IgD-negative memory B cell (primary cell): ENCODE results near the gene ZNF714. TPM values are rescaled to one million over a fixed set of nuclear protein-coding genes. Genes with fewer than 3 reads are reported as not detected.
A peak's percentile ranks its signal among the peaks of the same experiment; 100 is the strongest.

Experiments
- H3K27ac Mint-ChIP-seq, 3 donors: one replicate each; pipeline ENCODE4 v1.8.0; 2020 to 2022; ENCODE audit warnings: mild to moderate bottlenecking in 3 of 3, mixed read lengths in 3 of 3, moderate library complexity in 1 of 3
- H3K27me3 Mint-ChIP-seq: one replicate; pipeline ENCODE4 v1.8.0; 2021; ENCODE audit warnings: mixed read lengths
- H3K36me3 Mint-ChIP-seq: one replicate; pipeline ENCODE4 v1.8.0; 2020; ENCODE audit warnings: mild to moderate bottlenecking, mixed read lengths
- H3K4me1 Mint-ChIP-seq, 3 donors: one replicate each; pipeline ENCODE4 v1.8.0; 2020 to 2022; ENCODE audit warnings: mixed read lengths in 3 of 3, mild to moderate bottlenecking in 1 of 3
- H3K4me3 Mint-ChIP-seq, 4 donors: one replicate each; pipeline ENCODE4 v1.8.0; 2020 to 2022; ENCODE audit warnings: mild to moderate bottlenecking in 4 of 4, mixed read lengths in 4 of 4, moderate library complexity in 3 of 4
- H3K9me3 Mint-ChIP-seq, 3 donors: one replicate each; pipeline ENCODE4 v1.8.0; 2020 to 2021; ENCODE audit warnings: mixed read lengths in 3 of 3, mild to moderate bottlenecking in 1 of 3
- polyA plus RNA-seq: library from polyadenylated mRNA; unstranded; fragments of 300-500 nt; fragmentation: Illumina TruSeq; gene quantifications from one replicate; pipeline ENCODE4 v1.2.3, GENCODE V29; 2021

Gene ZNF714
- polyA plus RNA-seq, 1 donor from 2014 or later, result 10.2 TPM

DNA sequence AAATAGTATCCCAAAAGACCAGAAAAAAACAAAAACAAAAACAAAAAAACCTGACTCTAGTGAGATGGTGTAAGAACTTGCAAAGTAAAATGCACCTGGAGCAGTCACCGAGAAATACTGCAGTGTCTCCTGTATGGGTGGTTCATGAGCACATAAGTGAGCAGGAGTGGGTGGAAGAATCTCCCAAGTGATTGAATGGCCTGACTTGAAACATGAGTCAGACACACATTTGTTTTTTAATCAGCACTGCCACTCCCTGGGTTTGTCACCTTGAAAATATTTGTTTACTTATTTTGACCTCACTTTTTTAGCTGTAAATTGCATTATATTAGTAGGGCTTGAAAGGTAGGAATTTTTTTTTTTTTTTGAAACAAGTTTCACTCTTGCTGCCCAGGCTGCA lies 61.9 kb downstream of the ZNF714 start:
- H3K36me3 Mint-ChIP-seq, result peaks cover 16% of the 10 kb centered on the region

GRCh38 chr19:21147540-21147939 lies 65.5 kb downstream of the ZNF714 start:
- Mint-ChIP-seq H3K27ac (no peak overlapping the region), H3K4me1 (peaks cover 12 to 26% (median 22%) of the 10 kb centered on the region in 3 donors)

More for the DNA sequence above, 61.9 kb downstream of the ZNF714 start:
- Mint-ChIP-seq H3K9me3 (no peaks in the 10 kb centered on the region), H3K27ac (no peak overlapping the region), H3K4me3 (peak overlapping the region; percentile 17 to 85 (median 38)), H3K4me1 (peaks cover 19 to 31% (median 28%) of the 10 kb centered on the region in 3 donors), H3K27me3 (no peaks in the 10 kb centered on the region)

GRCh38 chr19:21148681-21149080 lies 66.7 kb downstream of the ZNF714 start:
- Mint-ChIP-seq H3K9me3 (no peaks in the 10 kb centered on the region), H3K4me3 (no peak overlapping the region), H3K27me3 (no peaks in the 10 kb centered on the region), H3K4me1 (peaks cover 7 to 24% (median 14%) of the 10 kb centered on the region in 3 donors), H3K36me3 (peaks cover 33% of the 10 kb centered on the region), H3K27ac (no peak overlapping the region)

More at GRCh38 chr19:21147540-21147939, 65.5 kb downstream of the ZNF714 start:
- Mint-ChIP-seq H3K9me3 (no peaks in the 10 kb centered on the region), H3K36me3 (peaks cover 28% of the 10 kb centered on the region), H3K4me3 (peak overlapping the region in 1 of 4 donors; percentile 69), H3K27me3 (no peaks in the 10 kb centered on the region)

DNA sequence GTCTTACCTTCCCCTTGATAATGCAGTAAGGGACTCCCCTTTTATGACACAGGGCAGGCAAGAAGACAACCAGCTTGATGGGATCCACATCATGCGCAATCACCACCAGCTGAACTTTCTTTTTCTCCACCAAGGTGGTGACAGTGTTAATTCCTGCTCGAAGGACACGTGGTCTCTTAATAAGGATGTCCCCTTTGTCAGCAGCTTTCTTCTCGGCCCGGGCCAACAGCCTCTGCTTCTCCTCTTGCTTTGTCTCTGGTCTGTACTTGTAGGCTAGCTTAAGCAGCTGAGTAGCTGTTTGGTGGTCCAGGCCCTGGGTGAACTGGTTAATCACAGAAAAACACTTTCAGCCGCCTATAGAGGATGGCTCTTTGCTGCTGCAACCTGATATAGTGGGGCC lies 67.9 kb downstream of the ZNF714 start:
- no peaks in the 10 kb centered on the region for H3K27me3 Mint-ChIP-seq
- H3K27ac Mint-ChIP-seq, result no peak overlapping the region
- peaks cover 5 to 20% (median 13%) of the 10 kb centered on the region in 3 donors for H3K4me1 Mint-ChIP-seq
- no peak overlapping the region for H3K4me3 Mint-ChIP-seq
- no peaks in the 10 kb centered on the region for H3K9me3 Mint-ChIP-seq
- peaks cover 29% of the 10 kb centered on the region for H3K36me3 Mint-ChIP-seq

GRCh38 chr19:21151460-21151859 lies 69.5 kb downstream of the ZNF714 start:
- H3K4me3 Mint-ChIP-seq, result no peak overlapping the region
- peaks cover 11 to 17% (median 12%) of the 10 kb centered on the region in 3 donors for H3K4me1 Mint-ChIP-seq
- H3K36me3 Mint-ChIP-seq, result peaks cover 31% of the 10 kb centered on the region
- H3K9me3 Mint-ChIP-seq, result peaks cover 0 to 11% (median 0%) of the 10 kb centered on the region in 3 donors
- H3K27ac Mint-ChIP-seq, result peak overlapping the region in 1 of 3 donors; percentile 23
- H3K27me3 Mint-ChIP-seq, result no peaks in the 10 kb centered on the region

GRCh38 chr19:21158523-21159135 lies 76.6 kb downstream of the ZNF714 start:
- Mint-ChIP-seq H3K9me3 (peaks cover 0 to 16% (median 4%) of the 10 kb centered on the region in 3 donors), H3K36me3 (peaks cover 10% of the 10 kb centered on the region), H3K4me3 (peak overlapping the region in 1 of 4 donors; percentile 55), H3K27ac (no peak overlapping the region), H3K27me3 (no peaks in the 10 kb centered on the region), H3K4me1 (peaks cover 8 to 20% (median 10%) of the 10 kb centered on the region in 3 donors)

- H3K4me1 Mint-ChIP-seq, result peaks cover 0 to 5% (median 5%) of the 10 kb centered on the region in 3 donors
- H3K27me3 Mint-ChIP-seq, result no peaks in the 10 kb centered on the region
- H3K36me3 Mint-ChIP-seq, result peaks cover 11% of the 10 kb centered on the region
- H3K9me3 Mint-ChIP-seq, result no peaks in the 10 kb centered on the region
- H3K4me3 Mint-ChIP-seq, result peak overlapping the region in 1 of 4 donors; percentile 37
- peak overlapping the region in 1 of 3 donors; percentile 65 for H3K27ac Mint-ChIP-seq
Observed at GRCh38 chr19:21164541-21164940, 82.5 kb downstream of the ZNF714 start.

GRCh38 chr19:21166436-21166835 lies 84.4 kb downstream of the ZNF714 start:
- H3K9me3 Mint-ChIP-seq, result peaks cover 0 to 5% (median 2%) of the 10 kb centered on the region in 3 donors
- H3K4me3 Mint-ChIP-seq, result no peak overlapping the region
- H3K4me1 Mint-ChIP-seq, result peaks cover 0 to 5% (median 2%) of the 10 kb centered on the region in 3 donors
- peaks cover 17% of the 10 kb centered on the region for H3K36me3 Mint-ChIP-seq
- no peak overlapping the region for H3K27ac Mint-ChIP-seq
- no peaks in the 10 kb centered on the region for H3K27me3 Mint-ChIP-seq

Other genes starting within 250 kb of the ZNF714 start
- gene ZNF85, start 159.0 kb upstream of the ZNF714 start, polyA plus RNA-seq, result 11.7 TPM
- gene ZNF430, start 61.5 kb upstream of the ZNF714 start, polyA plus RNA-seq, result 69.8 TPM
- gene ZNF431, start 59.8 kb downstream of the ZNF714 start, polyA plus RNA-seq, result 19.8 TPM
- gene ZNF708, start 247.2 kb downstream of the ZNF714 start, polyA plus RNA-seq, result 10.9 TPM